ENCODE data around the gene ADISSP.

DNA sequence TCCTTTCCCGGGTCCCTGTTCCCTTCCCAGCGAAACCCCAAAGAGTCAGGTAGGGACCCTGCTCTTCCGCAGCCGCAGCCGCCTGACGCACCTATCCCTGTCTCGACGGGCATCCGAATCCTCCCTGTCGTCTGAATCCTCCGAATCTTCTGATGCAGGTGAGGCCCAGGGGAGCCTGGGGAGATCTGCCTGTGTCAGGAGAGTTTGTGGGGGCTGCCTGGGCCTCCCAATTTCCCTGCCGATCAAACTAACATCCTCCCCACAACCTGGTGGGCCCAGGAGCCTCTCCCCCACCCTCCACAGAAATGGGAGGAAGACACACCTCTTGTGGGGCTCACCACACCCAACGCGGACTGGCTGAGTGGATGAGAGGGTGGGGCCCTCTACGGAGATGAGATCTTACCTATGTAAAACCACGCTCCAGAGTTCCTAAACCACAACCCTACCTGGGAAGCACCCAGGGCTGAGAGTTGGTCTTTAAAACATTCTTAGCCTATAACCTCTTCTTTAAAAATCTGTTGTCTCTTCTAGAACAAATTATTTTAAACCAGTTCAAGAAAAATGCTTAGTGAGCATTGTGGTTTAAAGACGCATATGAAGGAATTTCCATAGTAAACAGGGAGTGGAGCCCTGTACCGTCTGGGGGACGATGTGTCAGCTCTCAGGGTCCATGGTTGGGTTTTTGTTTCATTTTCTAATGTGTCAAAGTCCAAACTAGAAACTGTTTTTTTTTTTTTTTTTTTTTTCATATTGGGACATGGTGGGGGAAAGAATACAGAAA, 30.2 kb upstream of the ADISSP start:
- TF ChIP-seq POLR2AphosphoS5 (IDR thresholded peaks at IDR 0.05; ENCODE audit: low read depth, low read length) (no peak), TAF1 (IDR thresholded peaks at IDR 0.05; ENCODE audit: borderline replicate concordance, insufficient read depth, low read length) (no peak), SIN3A (IDR thresholded peaks at IDR 0.05; ENCODE audit: borderline replicate concordance, insufficient read depth, low read length) (no peak), FOXP2 (optimal IDR thresholded peaks at IDR 0.05; ENCODE audit: borderline replicate concordance, extremely low read depth, extremely low read length, insufficient read depth) (no peak)
- TF ChIP-seq, protein P1, sequence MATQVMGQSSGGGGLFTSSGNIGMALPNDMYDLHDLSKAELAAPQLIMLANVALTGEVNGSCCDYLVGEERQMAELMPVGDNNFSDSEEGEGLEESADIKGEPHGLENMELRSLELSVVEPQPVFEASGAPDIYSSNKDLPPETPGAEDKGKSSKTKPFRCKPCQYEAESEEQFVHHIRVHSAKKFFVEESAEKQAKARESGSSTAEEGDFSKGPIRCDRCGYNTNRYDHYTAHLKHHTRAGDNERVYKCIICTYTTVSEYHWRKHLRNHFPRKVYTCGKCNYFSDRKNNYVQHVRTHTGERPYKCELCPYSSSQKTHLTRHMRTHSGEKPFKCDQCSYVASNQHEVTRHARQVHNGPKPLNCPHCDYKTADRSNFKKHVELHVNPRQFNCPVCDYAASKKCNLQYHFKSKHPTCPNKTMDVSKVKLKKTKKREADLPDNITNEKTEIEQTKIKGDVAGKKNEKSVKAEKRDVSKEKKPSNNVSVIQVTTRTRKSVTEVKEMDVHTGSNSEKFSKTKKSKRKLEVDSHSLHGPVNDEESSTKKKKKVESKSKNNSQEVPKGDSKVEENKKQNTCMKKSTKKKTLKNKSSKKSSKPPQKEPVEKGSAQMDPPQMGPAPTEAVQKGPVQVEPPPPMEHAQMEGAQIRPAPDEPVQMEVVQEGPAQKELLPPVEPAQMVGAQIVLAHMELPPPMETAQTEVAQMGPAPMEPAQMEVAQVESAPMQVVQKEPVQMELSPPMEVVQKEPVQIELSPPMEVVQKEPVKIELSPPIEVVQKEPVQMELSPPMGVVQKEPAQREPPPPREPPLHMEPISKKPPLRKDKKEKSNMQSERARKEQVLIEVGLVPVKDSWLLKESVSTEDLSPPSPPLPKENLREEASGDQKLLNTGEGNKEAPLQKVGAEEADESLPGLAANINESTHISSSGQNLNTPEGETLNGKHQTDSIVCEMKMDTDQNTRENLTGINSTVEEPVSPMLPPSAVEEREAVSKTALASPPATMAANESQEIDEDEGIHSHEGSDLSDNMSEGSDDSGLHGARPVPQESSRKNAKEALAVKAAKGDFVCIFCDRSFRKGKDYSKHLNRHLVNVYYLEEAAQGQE (IDR thresholded peaks at IDR 0.05; ENCODE audit: insufficient read depth in 1 of 2, low read depth in 2 of 2, low read length in 2 of 2), result no peak
